PC-9 (cell line): Measurements from ENCODE around the gene PRTG. TPM values are rescaled to one million over a fixed set of nuclear protein-coding genes. Genes with fewer than 3 reads are reported as not detected.

Source experiments
- BruUV-seq: library from RNA; stranded (reverse); fragments of 400-500 nt; replicated peaks from 2 replicates; lab custom pipeline; 2021; lab: Mats Ljungman, UMichigan
- CTCF ChIA-PET: fragments of 300-600 bp; sonication (Branson Sonifier 250); formaldehyde crosslinking; loops from one replicate; lab custom pipeline; 2022; ENCODE audit warnings: antibody characterized with exemption; lab: Charles Lee
- POLR2A ChIA-PET: fragments of 300-600 bp; sonication (Branson Sonifier 250); formaldehyde crosslinking; loops from one replicate; lab custom pipeline; 2022; ENCODE audit warnings: antibody characterized with exemption; ENCODE audit not compliant: unreplicated experiment; lab: Charles Lee
- DNase-seq, 2 experiments: peaks; one replicate each; pipeline versions ENCODE4 v3.0.0 to v3.0.0-alpha.2; 2015 to 2022; ENCODE audit warnings: mixed read lengths in 1 of 2
- H2AFZ ChIP-seq: fragments of 200-600 bp; sonication (generic); 2 replicates; pipeline ENCODE4 v1.8.1; 2017; ENCODE audit warnings: antibody characterized with exemption
- H3F3A ChIP-seq: fragments of 200-600 bp; sonication (generic); 2 replicates; pipeline ENCODE4 v1.8.1; 2017; ENCODE audit warnings: antibody characterized with exemption, mild to moderate bottlenecking, low read depth; ENCODE audit not compliant: insufficient read depth
- H3K27ac ChIP-seq: fragments of 200-600 bp; sonication (generic); 2 replicates; pipeline ENCODE4 v1.6.1; 2016; ENCODE audit warnings: mixed run types
- H3K27me3 ChIP-seq: fragments of 200-600 bp; sonication (generic); 2 replicates; pipeline ENCODE4 v1.6.1; 2016; ENCODE audit warnings: low read depth, mixed run types; ENCODE audit not compliant: insufficient read depth
- H3K36me3 ChIP-seq: fragments of 200-600 bp; sonication (generic); 2 replicates; pipeline ENCODE4 v1.6.1; 2016; ENCODE audit warnings: low read depth, mixed run types
- H3K4me1 ChIP-seq: fragments of 200-600 bp; sonication (generic); replicated peaks from 2 replicates; pipeline ENCODE4 v1.6.1; 2016; ENCODE audit warnings: mixed run types; ENCODE audit not compliant: insufficient read depth
- H3K4me2 ChIP-seq: fragments of 200-600 bp; sonication (generic); 2 replicates; pipeline ENCODE4 v1.6.1; 2017; ENCODE audit warnings: mixed run types
- H3K4me3 ChIP-seq: fragments of 200-600 bp; sonication (generic); 2 replicates; pipeline ENCODE4 v1.6.1; 2016; ENCODE audit warnings: mixed run types
- H3K79me2 ChIP-seq: fragments of 200-600 bp; sonication (generic); 2 replicates; pipeline ENCODE4 v1.6.1; 2017; ENCODE audit warnings: low read depth, mixed run types
- H3K9me2 ChIP-seq: fragments of 200-600 bp; sonication (generic); 2 replicates; pipeline ENCODE4 v1.8.1; 2017; ENCODE audit warnings: mild to moderate bottlenecking; ENCODE audit not compliant: insufficient read depth
- H3K9me3 ChIP-seq: fragments of 200-600 bp; sonication (generic); 2 replicates; pipeline ENCODE4 v1.8.1; 2016; ENCODE audit warnings: low read depth; ENCODE audit not compliant: insufficient read depth
- H4K20me1 ChIP-seq: fragments of 200-600 bp; sonication (generic); 2 replicates; pipeline ENCODE4 v1.8.1; 2017; ENCODE audit not compliant: insufficient read depth
- EZH2 ChIP-seq: fragments of 200-600 bp; sonication (generic); IDR thresholded peaks from 2 replicates; pipeline ENCODE4 v1.8.0; 2017; ENCODE audit warnings: antibody characterized with exemption, low read depth
- intact Hi-C: fragments of 100-400 bp; cut with micrococcal nuclease; formaldehyde crosslinking; loops from one replicate; pipeline ENCODE4 v1.10.0; 2022; ENCODE audit not compliant: unreplicated experiment
- total RNA-seq: library from RNA; stranded (reverse); gene quantifications from 2 replicates; pipeline ENCODE4 v1.2.3, GENCODE V29; 2021
- TF ChIP-seq, protein P1 (sequence below): fragments of 200-600 bp; sonication (generic); conservative IDR thresholded peaks from 2 replicates; pipeline ENCODE4 v1.6.1; 2017; ENCODE audit warnings: mixed run types, antibody characterized with exemption, mild to moderate bottlenecking, moderate library complexity

The PRTG gene
- total RNA-seq, 1 experiment from 2014 or later = 11.4 TPM

DNA sequence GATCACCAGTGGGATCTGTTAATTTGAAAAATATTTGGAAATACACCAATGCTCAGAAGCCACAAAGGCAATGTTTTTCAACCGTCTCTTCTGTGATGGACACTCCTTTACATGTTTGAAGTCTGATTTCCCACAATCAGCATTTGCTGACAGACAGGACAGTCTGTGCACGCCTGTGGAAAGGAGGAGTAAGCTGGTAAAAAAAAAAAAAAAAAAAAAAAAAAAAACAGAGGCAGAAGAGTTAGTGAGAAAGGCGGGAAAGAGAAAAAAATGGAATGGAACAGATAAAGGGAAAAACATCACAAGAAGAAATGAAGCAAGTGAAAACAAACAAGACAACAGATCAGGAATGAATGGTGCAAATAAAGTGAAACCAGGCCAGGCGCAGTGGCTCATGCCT, 35.0 kb downstream of the PRTG start:
- Histone ChIP-seq H3K79me2 (no peaks in the 10 kb centered on the region), H3K9me2 (no peaks in the 10 kb centered on the region), H3K4me2 (no peak overlapping the region), H3K4me3 (no peak overlapping the region), H4K20me1 (peaks cover 6% of the 10 kb centered on the region; the same call in 1 of the 2 replicates), H3K4me1 (0 out of 2 replicates have a peak, but pooled peaks cover 8% of the 10 kb centered on the region), H3K36me3 (no peaks in the 10 kb centered on the region), H2AFZ (no peak overlapping the region), H3F3A (0 out of 2 replicates have a peak, but pooled peaks cover 8% of the 10 kb centered on the region), H3K27me3 (no peaks in the 10 kb centered on the region), H3K27ac (no peak overlapping the region), H3K9me3 (no peaks in the 10 kb centered on the region)
- no peak for DNase-seq
- TF ChIP-seq, protein P1, sequence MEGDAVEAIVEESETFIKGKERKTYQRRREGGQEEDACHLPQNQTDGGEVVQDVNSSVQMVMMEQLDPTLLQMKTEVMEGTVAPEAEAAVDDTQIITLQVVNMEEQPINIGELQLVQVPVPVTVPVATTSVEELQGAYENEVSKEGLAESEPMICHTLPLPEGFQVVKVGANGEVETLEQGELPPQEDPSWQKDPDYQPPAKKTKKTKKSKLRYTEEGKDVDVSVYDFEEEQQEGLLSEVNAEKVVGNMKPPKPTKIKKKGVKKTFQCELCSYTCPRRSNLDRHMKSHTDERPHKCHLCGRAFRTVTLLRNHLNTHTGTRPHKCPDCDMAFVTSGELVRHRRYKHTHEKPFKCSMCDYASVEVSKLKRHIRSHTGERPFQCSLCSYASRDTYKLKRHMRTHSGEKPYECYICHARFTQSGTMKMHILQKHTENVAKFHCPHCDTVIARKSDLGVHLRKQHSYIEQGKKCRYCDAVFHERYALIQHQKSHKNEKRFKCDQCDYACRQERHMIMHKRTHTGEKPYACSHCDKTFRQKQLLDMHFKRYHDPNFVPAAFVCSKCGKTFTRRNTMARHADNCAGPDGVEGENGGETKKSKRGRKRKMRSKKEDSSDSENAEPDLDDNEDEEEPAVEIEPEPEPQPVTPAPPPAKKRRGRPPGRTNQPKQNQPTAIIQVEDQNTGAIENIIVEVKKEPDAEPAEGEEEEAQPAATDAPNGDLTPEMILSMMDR = no peak
- TF ChIP-seq EZH2 = no peak
- BruUV-seq = no TSS peak
- CTCF ChIA-PET = no interaction called here
- intact Hi-C loops = no loop called here
- POLR2A ChIA-PET = no interaction called here

DNA sequence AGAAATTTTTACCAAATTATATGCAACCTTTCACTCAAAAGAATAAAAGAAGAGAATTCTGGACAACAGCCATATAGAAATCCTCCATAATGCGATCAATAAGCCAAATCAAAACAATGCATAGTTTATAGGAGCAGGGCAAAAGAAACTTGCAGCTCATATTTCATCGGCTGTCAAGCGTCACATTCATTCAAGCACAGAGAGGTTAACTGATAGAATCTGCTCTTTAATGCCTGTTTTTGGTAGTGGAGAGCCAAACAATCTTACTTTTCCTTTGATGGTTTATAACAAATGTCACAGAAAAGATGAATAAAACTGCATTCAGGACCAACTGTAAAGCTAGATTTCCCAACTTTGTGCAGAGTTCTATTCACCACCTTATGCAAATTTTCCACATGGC, 35.4 kb downstream of the PRTG start:
- no peak overlapping the region for H2AFZ ChIP-seq
- no peaks in the 10 kb centered on the region for H3K36me3 ChIP-seq
- H3F3A ChIP-seq = 0 out of 2 replicates have a peak, but pooled peaks cover 8% of the 10 kb centered on the region
- no peak overlapping the region for H3K4me2 ChIP-seq
- TF ChIP-seq EZH2 = no peak
- TF ChIP-seq, protein P1 = no peak
- CTCF ChIA-PET = no interaction called here
- H4K20me1 ChIP-seq = peaks cover 6% of the 10 kb centered on the region; the same call in 1 of the 2 replicates
- H3K4me1 ChIP-seq = 0 out of 2 replicates have a peak, but pooled peaks cover 8% of the 10 kb centered on the region
- H3K27ac ChIP-seq = no peak overlapping the region
- no peaks in the 10 kb centered on the region for H3K79me2 ChIP-seq
- H3K9me3 ChIP-seq = no peaks in the 10 kb centered on the region
- no TSS peak for BruUV-seq
- no peak for DNase-seq
- H3K9me2 ChIP-seq = no peaks in the 10 kb centered on the region
- intact Hi-C loops = no loop called here
- H3K27me3 ChIP-seq = no peaks in the 10 kb centered on the region
- POLR2A ChIA-PET = no interaction called here
- no peak overlapping the region for H3K4me3 ChIP-seq

DNA sequence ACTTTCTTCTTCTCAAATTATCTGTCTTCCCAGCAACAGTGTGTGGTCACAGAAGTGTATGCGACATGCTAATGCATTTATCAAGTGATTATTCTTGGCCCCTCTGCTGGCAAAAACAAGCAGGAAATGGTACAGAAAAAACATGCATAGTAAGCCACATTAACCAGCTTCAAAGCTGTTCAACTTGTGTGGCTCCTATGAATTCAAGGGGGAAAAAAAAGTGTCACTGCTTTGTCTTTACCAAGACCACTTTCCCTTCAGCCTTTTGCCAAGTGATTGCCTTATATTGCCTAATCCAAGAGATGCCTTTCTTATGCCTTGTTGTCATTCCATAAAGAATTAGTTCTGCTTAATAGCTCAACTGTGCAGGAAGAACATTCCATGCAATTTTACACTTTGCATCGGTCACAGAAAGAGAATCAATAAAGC, 39.1 kb downstream of the PRTG start:
- intact Hi-C loops = no loop called here

More for the DNA sequence above, 39.1 kb downstream of the PRTG start:
- no TSS peak for BruUV-seq
- Histone ChIP-seq H3K27me3 (no peaks in the 10 kb centered on the region), H2AFZ (no peak overlapping the region), H3F3A (0 out of 2 replicates have a peak, but pooled peaks cover 8% of the 10 kb centered on the region), H3K4me3 (no peak overlapping the region), H3K4me2 (no peak overlapping the region), H3K9me3 (no peaks in the 10 kb centered on the region), H3K36me3 (no peaks in the 10 kb centered on the region), H4K20me1 (peaks cover 6% of the 10 kb centered on the region; the same call in 1 of the 2 replicates), H3K9me2 (no peaks in the 10 kb centered on the region), H3K27ac (peak overlapping the region; percentile 43), H3K4me1 (0 out of 2 replicates have a peak, but pooled peaks cover 8% of the 10 kb centered on the region), H3K79me2 (peaks cover 7% of the 10 kb centered on the region)
- TF ChIP-seq, protein P1 = no peak
- no peak for TF ChIP-seq EZH2
- CTCF ChIA-PET = no interaction called here
- peak in 1 of 2 experiments; percentile 59 for DNase-seq
- POLR2A ChIA-PET = no interaction called here
